CD14-positive monocyte (primary cell): ENCODE results near the gene FBXO15. TPM values are rescaled to one million over a fixed set of nuclear protein-coding genes. Genes with fewer than 3 reads are reported as not detected.

Experiments used
- DNase-seq, 3 donors: peaks; one replicate each; pipeline ENCODE4 v3.0.0-alpha.2; 2011 to 2022
- H2AFZ ChIP-seq: 2 replicates; pipeline ENCODE4 v1.6.0; 2012; ENCODE audit warnings: mild to moderate bottlenecking, low read depth, low read length, inconsistent platforms; ENCODE audit not compliant: insufficient read depth, poor library complexity, severe bottlenecking
- H3K27ac ChIP-seq, 2 donors: 1 replicate in 1 of 2; 2 replicates in 1 of 2; pipeline ENCODE4 v1.5.1; 2012 to 2013; ENCODE audit warnings: low read length in 2 of 2, control low read depth in 1 of 2, inconsistent platforms in 1 of 2, low read depth in 1 of 2, mild to moderate bottlenecking in 1 of 2
- H3K27me3 ChIP-seq, 2 donors: one replicate each; pipeline versions ENCODE4 v1.6.0 to v1.6.1; 2011 to 2013; ENCODE audit warnings: low read length in 2 of 2; ENCODE audit not compliant: control insufficient read depth in 2 of 2, insufficient read depth in 2 of 2
- H3K36me3 ChIP-seq, 2 donors: replicated peaks in 1 of 2; 1 replicate in 1 of 2; 2 replicates in 1 of 2; pipeline versions ENCODE4 v1.5.1 to v1.6.1; 2012 to 2013; ENCODE audit warnings: low read length in 2 of 2, control low read depth in 1 of 2, inconsistent platforms in 1 of 2, mild to moderate bottlenecking in 1 of 2; ENCODE audit not compliant: insufficient read depth in 2 of 2, control insufficient read depth in 1 of 2
- H3K4me1 ChIP-seq, 2 donors: 1 replicate in 1 of 2; 2 replicates in 1 of 2; pipeline versions ENCODE4 v1.5.1 to v1.6.1; 2012 to 2013; ENCODE audit warnings: low read length in 2 of 2, control low read depth in 1 of 2, inconsistent platforms in 1 of 2, mild to moderate bottlenecking in 1 of 2, moderate library complexity in 1 of 2; ENCODE audit not compliant: insufficient read depth in 2 of 2, control insufficient read depth in 1 of 2
- H3K4me2 ChIP-seq: replicated peaks from 2 replicates; pipeline ENCODE3; 2012; ENCODE audit warnings: low read length, moderate library complexity, mild to moderate bottlenecking; ENCODE audit not compliant: poor library complexity, severe bottlenecking; ENCODE audit errors: extremely low read depth
- H3K4me3 ChIP-seq, 3 experiments: fragments of 200-600 bp in 1 of 3; sonication (generic) in 1 of 3; replicated peaks in 1 of 3; 1 replicate in 2 of 3; 2 replicates in 1 of 3; pipeline ENCODE4 v1.5.1; 2011 to 2013; ENCODE audit warnings: low read length in 3 of 3, mild to moderate bottlenecking in 3 of 3, control low read depth in 2 of 3, low read depth in 2 of 3, inconsistent platforms in 1 of 3, moderate library complexity in 1 of 3
- H3K79me2 ChIP-seq: 2 replicates; pipeline ENCODE4 v1.6.0; 2012; ENCODE audit warnings: mild to moderate bottlenecking, control low read depth, inconsistent platforms, low read length, moderate library complexity; ENCODE audit not compliant: insufficient read depth
- H3K9ac ChIP-seq: 2 replicates; pipeline ENCODE4 v1.6.0; 2017; ENCODE audit warnings: low read length, mild to moderate bottlenecking; ENCODE audit not compliant: insufficient read depth, poor library complexity, severe bottlenecking
- H3K9me3 ChIP-seq, 2 donors: replicated peaks in 1 of 2; 1 replicate in 1 of 2; 2 replicates in 1 of 2; pipeline versions ENCODE4 v1.5.1 to v1.6.1; 2012 to 2013; ENCODE audit warnings: low read length in 2 of 2, control low read depth in 1 of 2; ENCODE audit not compliant: control insufficient read depth in 1 of 2, insufficient read depth in 1 of 2
- H4K20me1 ChIP-seq: 2 replicates; pipeline ENCODE4 v1.6.0; 2012; ENCODE audit warnings: mild to moderate bottlenecking, low read length, control low read depth, moderate library complexity; ENCODE audit not compliant: insufficient read depth
- H3K27ac Mint-ChIP-seq, 7 donors: one replicate each; pipeline ENCODE4 v1.8.0; 2020; ENCODE audit warnings: mild to moderate bottlenecking in 7 of 7, mixed read lengths in 7 of 7, moderate library complexity in 6 of 7, inconsistent platforms in 2 of 7
- H3K27me3 Mint-ChIP-seq, 3 donors: one replicate each; pipeline ENCODE4 v1.8.0; 2021 to 2022; ENCODE audit warnings: low read depth in 3 of 3, mild to moderate bottlenecking in 3 of 3, mixed read lengths in 3 of 3, moderate library complexity in 3 of 3, inconsistent platforms in 1 of 3
- H3K36me3 Mint-ChIP-seq, 2 donors: one replicate each; pipeline ENCODE4 v1.8.0; 2020; ENCODE audit warnings: mixed read lengths in 2 of 2, inconsistent platforms in 1 of 2, mild to moderate bottlenecking in 1 of 2
- H3K4me1 Mint-ChIP-seq: one replicate; pipeline ENCODE4 v1.8.0; 2020; ENCODE audit warnings: mild to moderate bottlenecking, mixed read lengths
- H3K4me3 Mint-ChIP-seq, 2 donors: one replicate each; pipeline ENCODE4 v1.8.0; 2020; ENCODE audit warnings: mild to moderate bottlenecking in 2 of 2, mixed read lengths in 2 of 2, moderate library complexity in 1 of 2
- H3K9me3 Mint-ChIP-seq, 7 donors: one replicate each; pipeline ENCODE4 v1.8.0; 2020 to 2022; ENCODE audit warnings: mixed read lengths in 7 of 7, mild to moderate bottlenecking in 6 of 7, moderate library complexity in 6 of 7, inconsistent platforms in 2 of 7
- CTCF ChIP-seq: fragments of 200-600 bp; IDR thresholded peaks from one replicate; pipeline ENCODE4 v1.8.0; 2022; ENCODE audit warnings: antibody characterized with exemption, mild to moderate bottlenecking
- WGBS: methylation state at CpG from one replicate; pipeline ENCODE4 v1.1.5; 2013; ENCODE audit warnings: missing lambda C conversion rate; ENCODE audit not compliant: insufficient coverage; 5-methylcytosine and 5-hydroxymethylcytosine counted together
- intact Hi-C, 2 donors: fragments of 100-400 bp; cut with micrococcal nuclease; formaldehyde crosslinking; loops; one replicate each; pipeline versions ENCODE4 v1.15.0 to v1.15.1; 2023
- polyA plus RNA-seq, 3 donors: library from polyadenylated mRNA; depleted of rRNA in 1 of 3; unstranded in 2 of 3; stranded (reverse) in 1 of 3; fragments of 300-500 nt in 2 of 3; fragments of >200 nt in 1 of 3; fragmentation: Illumina TruSeq in 2 of 3; gene quantifications; 1 replicate in 2 of 3; 2 replicates in 1 of 3; pipeline ENCODE4 v1.2.3, GENCODE V29; 2012 to 2021

FBXO15 gene
- polyA plus RNA-seq, 3 donors, result not detected

- intact Hi-C loops, result no loop called here
- H3K4me1 ChIP-seq, result no peaks in the 10 kb centered on the region
- H2AFZ ChIP-seq, result peak overlapping the region; percentile 8
- no peaks in the 10 kb centered on the region for H3K4me1 Mint-ChIP-seq
- no peak overlapping the region for H3K9ac ChIP-seq
- H3K4me3 Mint-ChIP-seq, result no peak overlapping the region
- H4K20me1 ChIP-seq, result no peaks in the 10 kb centered on the region
- DNase-seq, result no peak
- no peaks in the 10 kb centered on the region for H3K9me3 ChIP-seq
- no peak for TF ChIP-seq CTCF
- H3K36me3 Mint-ChIP-seq, result no peaks in the 10 kb centered on the region
- H3K27ac ChIP-seq, result no peak overlapping the region
- H3K9me3 Mint-ChIP-seq, result peaks cover 0 to 7% (median 5%) of the 10 kb centered on the region in 7 donors
- H3K36me3 ChIP-seq, result no peaks in the 10 kb centered on the region
- H3K4me3 ChIP-seq, result no peak overlapping the region
- WGBS, result 94% methylated on average over 2 of the region's 4 CpGs
- H3K27me3 Mint-ChIP-seq, result peaks cover 0 to 2% (median 2%) of the 10 kb centered on the region in 3 donors
- H3K27me3 ChIP-seq, result no peaks in the 10 kb centered on the region
- H3K79me2 ChIP-seq, result no peaks in the 10 kb centered on the region
- no peak overlapping the region for H3K27ac Mint-ChIP-seq
- H3K4me2 ChIP-seq, result no peak overlapping the region
These were observed 32.6 kb downstream of the FBXO15 start for GRCh38 chr18:74115046-74115445.

- H3K36me3 Mint-ChIP-seq, result no peaks in the 10 kb centered on the region
- no peak overlapping the region for H2AFZ ChIP-seq
- H3K27me3 Mint-ChIP-seq, result peaks cover 0 to 2% (median 2%) of the 10 kb centered on the region in 3 donors
- no peak overlapping the region for H3K4me3 ChIP-seq
- no peaks in the 10 kb centered on the region for H3K4me1 ChIP-seq
- H3K27ac Mint-ChIP-seq, result no peak overlapping the region
- H3K9me3 ChIP-seq, result no peaks in the 10 kb centered on the region
- H3K36me3 ChIP-seq, result no peaks in the 10 kb centered on the region
- H3K4me2 ChIP-seq, result no peak overlapping the region
- WGBS, result 75% methylated on average over 1 of the region's 1 CpG
- H3K4me3 Mint-ChIP-seq, result no peak overlapping the region
- no peak for TF ChIP-seq CTCF
- no peaks in the 10 kb centered on the region for H3K27me3 ChIP-seq
- H3K9ac ChIP-seq, result no peak overlapping the region
- no peak overlapping the region for H3K27ac ChIP-seq
- no peaks in the 10 kb centered on the region for H3K79me2 ChIP-seq
- H4K20me1 ChIP-seq, result no peaks in the 10 kb centered on the region
- DNase-seq, result no peak
- peaks cover 0 to 9% (median 5%) of the 10 kb centered on the region in 7 donors for H3K9me3 Mint-ChIP-seq
- intact Hi-C loops, result no loop called here
- no peaks in the 10 kb centered on the region for H3K4me1 Mint-ChIP-seq
These were observed 33.5 kb downstream of the FBXO15 start for GRCh38 chr18:74114116-74114515.
